ENCODE data around the gene CYTH3.
"Not testable (repeated sequence)": the region's sequence is repeated elsewhere in the genome, so short reads cannot be mapped to it uniquely, and the experiment has no call there.

Gene CYTH3

GRCh38 chr7:6307762-6308161, 35.3 kb upstream of the CYTH3 start:
- TF ChIP-seq EZH2phosphoT487 (conservative IDR thresholded peaks at IDR 0.05; ENCODE audit: low read length) (no peak), CTCF (IDR thresholded peaks at IDR 0.05; ENCODE audit: insufficient read depth, low read length, poor library complexity, severe bottlenecking) (no peak)
- H3K36me3 ChIP-seq (ENCODE audit: low read length) = no peaks in the 10 kb centered on the region
- H3K79me2 ChIP-seq (ENCODE audit: insufficient read depth, low read length) = no peaks in the 10 kb centered on the region
- H3K4me2 ChIP-seq (ENCODE audit: low read depth, low read length, poor library complexity, severe bottlenecking) = no peak overlapping the region
- no peaks in the 10 kb centered on the region for H3K27me3 ChIP-seq (ENCODE audit: low read length)
- H3F3A ChIP-seq (ENCODE audit: insufficient read depth) = no peaks in the 10 kb centered on the region
- H3K9me3 ChIP-seq (ENCODE audit: insufficient read depth, low read length) = no peaks in the 10 kb centered on the region
- H3K9ac ChIP-seq (ENCODE audit: low read length) = no peak overlapping the region
- no peak overlapping the region for H3K27ac ChIP-seq (ENCODE audit: low read depth, low read length)
- no peaks in the 10 kb centered on the region for H4K20me1 ChIP-seq (ENCODE audit: low read depth, low read length)
- no peak overlapping the region for H2AFZ ChIP-seq (ENCODE audit: low read depth, low read length, severe bottlenecking)
- no peaks in the 10 kb centered on the region for H3K9me2 ChIP-seq (replicated peaks; ENCODE audit: insufficient read depth, low read length)
- H3K4me3 ChIP-seq (ENCODE audit: insufficient read depth, low read length, poor library complexity, severe bottlenecking) = no peak overlapping the region

GRCh38 chr7:6306471-6306870, 34.0 kb upstream of the CYTH3 start:
- 0 out of 2 replicates have a peak, but pooled peaks cover 3% of the 10 kb centered on the region for H3K27me3 ChIP-seq (ENCODE audit: low read length)
- H3K27ac ChIP-seq (ENCODE audit: low read depth, low read length) = no peak overlapping the region
- TF ChIP-seq EZH2phosphoT487 (conservative IDR thresholded peaks at IDR 0.05; ENCODE audit: low read length) (no peak), CTCF (IDR thresholded peaks at IDR 0.05; ENCODE audit: insufficient read depth, low read length, poor library complexity, severe bottlenecking) (no peak)
- H2AFZ ChIP-seq (ENCODE audit: low read depth, low read length, severe bottlenecking) = no peak overlapping the region
- no peaks in the 10 kb centered on the region for H3K79me2 ChIP-seq (ENCODE audit: insufficient read depth, low read length)
- no peaks in the 10 kb centered on the region for H3K9me3 ChIP-seq (ENCODE audit: insufficient read depth, low read length)
- no peak overlapping the region for H3K4me2 ChIP-seq (ENCODE audit: low read depth, low read length, poor library complexity, severe bottlenecking)
- no peaks in the 10 kb centered on the region for H3K36me3 ChIP-seq (ENCODE audit: low read length)
- H3K9me2 ChIP-seq (replicated peaks; ENCODE audit: insufficient read depth, low read length) = no peaks in the 10 kb centered on the region
- H3F3A ChIP-seq (ENCODE audit: insufficient read depth) = no peaks in the 10 kb centered on the region
- H3K4me3 ChIP-seq (ENCODE audit: insufficient read depth, low read length, poor library complexity, severe bottlenecking) = no peak overlapping the region
- H4K20me1 ChIP-seq (ENCODE audit: low read depth, low read length) = no peaks in the 10 kb centered on the region
- no peak overlapping the region for H3K9ac ChIP-seq (ENCODE audit: low read length)

- Histone ChIP-seq H3K9ac (ENCODE audit: low read length) (no peak overlapping the region), H3K4me3 (ENCODE audit: insufficient read depth, low read length, poor library complexity, severe bottlenecking) (no peak overlapping the region), H2AFZ (ENCODE audit: low read depth, low read length, severe bottlenecking) (no peak overlapping the region), H3K9me3 (ENCODE audit: insufficient read depth, low read length) (no peaks in the 10 kb centered on the region), H3K27me3 (ENCODE audit: low read length) (0 out of 2 replicates have a peak, but pooled peaks cover 3% of the 10 kb centered on the region), H3K27ac (ENCODE audit: low read depth, low read length) (no peak overlapping the region), H3F3A (ENCODE audit: insufficient read depth) (no peaks in the 10 kb centered on the region), H3K36me3 (ENCODE audit: low read length) (no peaks in the 10 kb centered on the region), H3K9me2 (replicated peaks; ENCODE audit: insufficient read depth, low read length) (no peaks in the 10 kb centered on the region), H4K20me1 (ENCODE audit: low read depth, low read length) (no peaks in the 10 kb centered on the region), H3K4me2 (ENCODE audit: low read depth, low read length, poor library complexity, severe bottlenecking) (no peak overlapping the region), H3K79me2 (ENCODE audit: insufficient read depth, low read length) (no peaks in the 10 kb centered on the region)
- TF ChIP-seq CTCF (IDR thresholded peaks at IDR 0.05; ENCODE audit: insufficient read depth, low read length, poor library complexity, severe bottlenecking) = no peak
- TF ChIP-seq EZH2phosphoT487 (conservative IDR thresholded peaks at IDR 0.05; ENCODE audit: low read length) = no peak
These were observed 32.9 kb upstream of the CYTH3 start for GRCh38 chr7:6305330-6305729.

GRCh38 chr7:6301446-6301845, 29.0 kb upstream of the CYTH3 start:
- not testable (repeated sequence) for H2AFZ ChIP-seq (ENCODE audit: low read depth, low read length, severe bottlenecking); H3K27me3 ChIP-seq (ENCODE audit: low read length); H3F3A ChIP-seq (ENCODE audit: insufficient read depth); H3K79me2 ChIP-seq (ENCODE audit: insufficient read depth, low read length); H3K4me3 ChIP-seq (ENCODE audit: insufficient read depth, low read length, poor library complexity, severe bottlenecking); H3K9ac ChIP-seq (ENCODE audit: low read length); H3K9me3 ChIP-seq (ENCODE audit: insufficient read depth, low read length); H4K20me1 ChIP-seq (ENCODE audit: low read depth, low read length); H3K4me2 ChIP-seq (ENCODE audit: low read depth, low read length, poor library complexity, severe bottlenecking); H3K9me2 ChIP-seq (replicated peaks; ENCODE audit: insufficient read depth, low read length); H3K27ac ChIP-seq (ENCODE audit: low read depth, low read length); H3K36me3 ChIP-seq (ENCODE audit: low read length)

Measured in SU-DHL-6 (cell line).